MM.1S (cell line): Measurements from ENCODE around the gene TANK.
A peak's percentile ranks its signal among the peaks of the same experiment; 100 is the strongest.

Experiments used
- DNase-seq: peaks from one replicate; pipeline ENCODE4 v3.0.0-alpha.2; 2015
- H2AFZ ChIP-seq: fragments of 300-600 bp; sonication (generic); 2 replicates; pipeline ENCODE4 v1.6.0; 2016; ENCODE audit warnings: antibody characterized with exemption, low read length
- H3F3A ChIP-seq: fragments of 300-600 bp; sonication (generic); 2 replicates; pipeline ENCODE4 v1.6.1; 2016; ENCODE audit warnings: mild to moderate bottlenecking, antibody characterized with exemption, low read length, moderate library complexity, mixed read lengths; ENCODE audit not compliant: insufficient read depth
- H3K27ac ChIP-seq: fragments of 300-600 bp; sonication (generic); 2 replicates; pipeline ENCODE4 v1.5.1; 2016; ENCODE audit warnings: mild to moderate bottlenecking, low read length
- H3K27me3 ChIP-seq: fragments of 300-600 bp; sonication (generic); replicated peaks from 2 replicates; pipeline ENCODE4 v1.6.0; 2016; ENCODE audit warnings: low read length; ENCODE audit not compliant: insufficient read depth
- H3K36me3 ChIP-seq: fragments of 300-600 bp; sonication (generic); replicated peaks from 2 replicates; pipeline ENCODE4 v1.6.1; 2016; ENCODE audit warnings: mild to moderate bottlenecking, low read length, mixed read lengths; ENCODE audit not compliant: insufficient read depth
- H3K4me1 ChIP-seq: fragments of 300-600 bp; sonication (generic); 2 replicates; pipeline ENCODE4 v1.6.1; 2016; ENCODE audit warnings: low read length, mixed read lengths
- H3K4me2 ChIP-seq: fragments of 300-600 bp; sonication (generic); 2 replicates; pipeline ENCODE4 v1.6.0; 2016; ENCODE audit warnings: low read depth, low read length
- H3K4me3 ChIP-seq: fragments of 300-600 bp; sonication (generic); 2 replicates; pipeline ENCODE4 v1.5.1; 2016; ENCODE audit warnings: low read length, mixed read lengths
- H3K79me2 ChIP-seq: fragments of 300-600 bp; sonication (generic); 2 replicates; pipeline ENCODE4 v1.6.1; 2016; ENCODE audit warnings: mixed run types, low read length, mixed read lengths
- H3K9ac ChIP-seq: fragments of 300-600 bp; sonication (generic); 2 replicates; pipeline ENCODE4 v1.6.1; 2016; ENCODE audit warnings: low read length, mixed read lengths
- H3K9me2 ChIP-seq: fragments of 300-600 bp; sonication (generic); replicated peaks from 2 replicates; pipeline ENCODE4 v1.6.1; 2016; ENCODE audit warnings: mild to moderate bottlenecking, low read length, mixed read lengths; ENCODE audit not compliant: insufficient read depth
- H3K9me3 ChIP-seq: fragments of 300-600 bp; sonication (generic); replicated peaks from 2 replicates; pipeline ENCODE4 v1.6.1; 2016; ENCODE audit warnings: mild to moderate bottlenecking, low read length, mixed read lengths; ENCODE audit not compliant: insufficient read depth
- H4K20me1 ChIP-seq: fragments of 300-600 bp; sonication (generic); 2 replicates; pipeline ENCODE4 v1.6.1; 2016; ENCODE audit warnings: mild to moderate bottlenecking, low read length, moderate library complexity, mixed read lengths; ENCODE audit not compliant: insufficient read depth
- EZH2 ChIP-seq: fragments of 300-600 bp; sonication (generic); optimal IDR thresholded peaks from 2 replicates; pipeline ENCODE3; 2017; ENCODE audit warnings: low read depth, mild to moderate bottlenecking, antibody characterized with exemption, low read length, mixed read lengths
- EZH2phosphoT487 ChIP-seq: fragments of 300-600 bp; sonication (generic); IDR thresholded peaks from 2 replicates; pipeline ENCODE4 v1.6.1; 2018; ENCODE audit warnings: antibody characterized with exemption, low read length
- TF ChIP-seq, protein P1 (sequence below): fragments of 300-600 bp; sonication (generic); IDR thresholded peaks from 2 replicates; pipeline ENCODE4 v1.5.1; 2016; ENCODE audit warnings: antibody characterized with exemption, low read length, mixed read lengths

Gene TANK, protein sequence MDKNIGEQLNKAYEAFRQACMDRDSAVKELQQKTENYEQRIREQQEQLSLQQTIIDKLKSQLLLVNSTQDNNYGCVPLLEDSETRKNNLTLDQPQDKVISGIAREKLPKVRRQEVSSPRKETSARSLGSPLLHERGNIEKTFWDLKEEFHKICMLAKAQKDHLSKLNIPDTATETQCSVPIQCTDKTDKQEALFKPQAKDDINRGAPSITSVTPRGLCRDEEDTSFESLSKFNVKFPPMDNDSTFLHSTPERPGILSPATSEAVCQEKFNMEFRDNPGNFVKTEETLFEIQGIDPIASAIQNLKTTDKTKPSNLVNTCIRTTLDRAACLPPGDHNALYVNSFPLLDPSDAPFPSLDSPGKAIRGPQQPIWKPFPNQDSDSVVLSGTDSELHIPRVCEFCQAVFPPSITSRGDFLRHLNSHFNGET

DNA sequence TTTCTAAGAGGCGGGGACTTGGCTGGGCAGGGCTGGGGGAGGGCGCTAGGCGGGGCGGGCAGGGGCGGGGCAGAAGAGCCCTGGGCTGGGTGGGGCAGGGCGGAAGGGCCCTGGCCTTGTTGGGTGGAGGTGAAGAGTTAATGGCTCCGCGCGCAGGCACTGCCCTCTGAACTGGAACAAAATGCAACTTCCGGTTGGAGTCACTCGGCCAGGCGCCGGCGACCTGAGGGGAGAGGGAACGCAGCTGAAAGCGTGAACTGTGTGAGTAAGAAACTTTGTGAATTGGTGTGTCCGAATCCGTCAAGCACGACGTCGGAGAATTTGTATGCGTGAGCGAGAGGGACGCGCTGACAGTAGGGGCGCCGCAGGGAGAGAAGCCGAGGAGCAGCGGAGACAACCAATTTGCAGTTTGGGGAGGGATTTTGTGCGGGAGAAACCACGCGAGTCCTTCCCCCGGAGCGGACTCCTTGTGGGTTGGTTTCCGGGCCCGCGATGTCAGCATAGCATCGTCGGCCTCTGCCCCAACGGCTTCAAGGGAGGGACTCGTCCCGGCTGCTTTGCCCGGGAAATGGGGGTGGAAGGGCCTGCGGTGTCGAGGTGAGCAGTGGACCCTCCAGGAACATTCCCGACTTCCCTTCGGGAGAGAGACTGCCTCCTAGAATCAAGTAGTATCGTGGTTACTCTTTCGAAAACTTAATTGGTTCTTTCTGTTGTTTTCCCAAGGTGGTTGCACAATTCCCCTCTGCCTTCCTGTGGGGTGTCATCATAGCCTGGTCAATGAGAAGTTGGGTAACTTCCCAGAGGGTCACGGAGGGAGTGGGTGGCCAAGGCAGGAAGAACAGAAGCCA, at the start of gene TANK:
TSS of gene TANK (plus strand) at position 203 of the 848 bp plus-strand sequence. CDS start 19,235 bp downstream, outside the sequence.
- peak within 1 kb of the TSS; percentile 91 for H2AFZ ChIP-seq
- 0 out of 2 replicates have a peak, but pooled peaks cover 5% of the 10 kb centered on the region for H3K36me3 ChIP-seq
- no peaks in the 10 kb centered on the region for H3K9me2 ChIP-seq
- no peaks in the 10 kb centered on the region for H4K20me1 ChIP-seq
- H3K4me1 ChIP-seq, result peaks cover 34% of the 10 kb centered on the region
- H3F3A ChIP-seq, result peaks cover 24% of the 10 kb centered on the region
- H3K4me2 ChIP-seq, result peak within 1 kb of the TSS; percentile 79
- H3K27ac ChIP-seq, result peak within 1 kb of the TSS; percentile 90
- H3K9ac ChIP-seq, result peak within 1 kb of the TSS; percentile 93
- TF ChIP-seq EZH2phosphoT487, result no peak
- TF ChIP-seq, protein P1, sequence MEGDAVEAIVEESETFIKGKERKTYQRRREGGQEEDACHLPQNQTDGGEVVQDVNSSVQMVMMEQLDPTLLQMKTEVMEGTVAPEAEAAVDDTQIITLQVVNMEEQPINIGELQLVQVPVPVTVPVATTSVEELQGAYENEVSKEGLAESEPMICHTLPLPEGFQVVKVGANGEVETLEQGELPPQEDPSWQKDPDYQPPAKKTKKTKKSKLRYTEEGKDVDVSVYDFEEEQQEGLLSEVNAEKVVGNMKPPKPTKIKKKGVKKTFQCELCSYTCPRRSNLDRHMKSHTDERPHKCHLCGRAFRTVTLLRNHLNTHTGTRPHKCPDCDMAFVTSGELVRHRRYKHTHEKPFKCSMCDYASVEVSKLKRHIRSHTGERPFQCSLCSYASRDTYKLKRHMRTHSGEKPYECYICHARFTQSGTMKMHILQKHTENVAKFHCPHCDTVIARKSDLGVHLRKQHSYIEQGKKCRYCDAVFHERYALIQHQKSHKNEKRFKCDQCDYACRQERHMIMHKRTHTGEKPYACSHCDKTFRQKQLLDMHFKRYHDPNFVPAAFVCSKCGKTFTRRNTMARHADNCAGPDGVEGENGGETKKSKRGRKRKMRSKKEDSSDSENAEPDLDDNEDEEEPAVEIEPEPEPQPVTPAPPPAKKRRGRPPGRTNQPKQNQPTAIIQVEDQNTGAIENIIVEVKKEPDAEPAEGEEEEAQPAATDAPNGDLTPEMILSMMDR, result no peak
- TF ChIP-seq EZH2, result no peak
- H3K27me3 ChIP-seq, result no peaks in the 10 kb centered on the region
- no peaks in the 10 kb centered on the region for H3K9me3 ChIP-seq
- H3K79me2 ChIP-seq, result peaks cover 38% of the 10 kb centered on the region
- peak; percentile 95 for DNase-seq
- peak within 1 kb of the TSS; percentile 93 for H3K4me3 ChIP-seq

DNA sequence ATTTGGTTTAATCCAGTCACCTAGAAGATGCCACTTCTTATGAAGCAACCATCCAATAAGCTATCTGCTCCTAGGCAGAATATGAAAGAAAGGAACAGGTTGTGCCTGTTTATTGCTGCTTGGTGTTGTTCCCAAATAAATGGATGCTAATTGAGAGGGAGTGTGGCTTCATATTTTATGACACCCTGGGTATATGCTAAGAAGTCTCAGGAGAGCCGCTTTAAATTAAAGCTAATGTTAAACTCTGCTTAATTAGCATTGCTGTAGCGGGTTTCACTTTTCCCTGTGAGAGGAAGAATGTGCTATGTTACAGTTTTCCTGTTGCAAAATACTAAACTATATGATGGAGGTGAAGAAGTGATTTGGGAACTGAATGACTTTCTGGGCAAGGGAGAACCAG, 48.7 kb upstream of the TANK start:
- TF ChIP-seq EZH2 (no peak), EZH2phosphoT487 (no peak)
- TF ChIP-seq, protein P1, result no peak

DNA sequence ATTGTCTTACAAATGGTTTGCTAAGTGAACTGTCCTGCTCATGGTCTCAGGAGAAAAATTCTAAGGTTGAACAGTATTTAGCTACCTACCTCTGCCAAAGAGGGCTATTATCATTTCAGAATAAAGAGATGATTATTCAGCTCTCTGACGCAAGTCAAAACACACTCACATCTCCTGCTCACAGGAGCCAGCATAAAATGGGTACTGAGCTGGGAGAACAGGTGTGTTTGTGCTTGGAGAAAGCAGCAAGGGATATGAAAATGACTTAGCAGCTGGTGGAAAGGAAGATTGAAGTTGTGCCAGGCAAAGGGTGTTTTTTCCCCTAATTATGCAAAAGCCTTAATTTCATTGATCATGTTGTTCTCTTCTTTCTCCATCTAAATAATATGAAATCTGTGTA, 47.3 kb upstream of the TANK start:
- TF ChIP-seq, protein P1, result no peak
- TF ChIP-seq EZH2 (no peak), EZH2phosphoT487 (no peak)
- no peaks in the 10 kb centered on the region for H3K79me2 ChIP-seq
- no peaks in the 10 kb centered on the region for H3K27me3 ChIP-seq
- H3F3A ChIP-seq, result no peaks in the 10 kb centered on the region
- no peaks in the 10 kb centered on the region for H3K9me2 ChIP-seq
- DNase-seq, result no peak
- no peaks in the 10 kb centered on the region for H3K4me1 ChIP-seq
- no peaks in the 10 kb centered on the region for H3K9me3 ChIP-seq
- H3K9ac ChIP-seq, result no peak overlapping the region
- H3K4me3 ChIP-seq, result no peak overlapping the region
- H3K4me2 ChIP-seq, result no peak overlapping the region
- no peak overlapping the region for H3K27ac ChIP-seq
- H3K36me3 ChIP-seq, result no peaks in the 10 kb centered on the region
- no peak overlapping the region for H2AFZ ChIP-seq
- no peaks in the 10 kb centered on the region for H4K20me1 ChIP-seq

More for the DNA sequence above, 48.7 kb upstream of the TANK start:
- Histone ChIP-seq H4K20me1 (no peaks in the 10 kb centered on the region), H3K9me3 (no peaks in the 10 kb centered on the region), H2AFZ (no peak overlapping the region), H3F3A (no peaks in the 10 kb centered on the region), H3K9ac (no peak overlapping the region), H3K79me2 (no peaks in the 10 kb centered on the region), H3K36me3 (no peaks in the 10 kb centered on the region), H3K27ac (no peak overlapping the region), H3K9me2 (no peaks in the 10 kb centered on the region), H3K27me3 (no peaks in the 10 kb centered on the region), H3K4me2 (no peak overlapping the region), H3K4me1 (no peaks in the 10 kb centered on the region), H3K4me3 (no peak overlapping the region)
- DNase-seq, result no peak
